ENCODE measurements around the gene SAG.

The SAG gene

GRCh38 chr2:233384015-233384414 is 76.4 kb downstream of the SAG start:
- no peak for DNase-seq

DNA sequence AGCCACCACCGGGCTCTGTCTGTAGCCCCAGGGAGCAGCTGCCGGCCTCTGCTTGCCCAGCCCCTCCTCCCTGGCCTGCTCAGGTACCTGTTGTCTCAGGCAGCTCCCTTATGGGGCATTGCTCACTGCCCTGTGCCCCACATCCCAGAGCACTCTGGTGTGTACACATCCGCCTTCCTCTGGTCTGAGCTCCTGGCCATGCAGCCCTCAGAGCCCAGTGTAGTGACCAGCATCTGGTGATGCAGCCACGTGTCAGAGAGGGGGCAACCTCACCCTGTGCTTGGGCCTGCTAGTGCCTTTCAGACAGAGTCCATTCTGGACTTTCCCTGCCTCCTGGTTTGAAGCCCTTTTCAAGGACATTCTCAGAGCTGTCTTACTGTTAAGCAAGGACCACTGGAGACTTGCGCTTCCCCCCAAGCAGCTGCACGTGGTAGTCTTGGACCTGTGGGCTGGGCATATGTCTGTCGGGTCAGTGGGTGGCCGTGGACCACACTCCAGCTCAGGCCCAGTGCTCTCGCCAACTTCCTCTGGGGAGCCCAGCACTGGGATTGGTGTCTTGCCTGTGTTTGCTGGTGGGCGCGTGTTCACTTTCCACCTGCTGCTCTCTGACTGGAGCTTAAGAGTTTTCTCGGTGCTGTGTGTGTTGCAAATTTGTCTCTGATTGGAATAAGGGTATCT is 77.3 kb downstream of the SAG start:
- DNase-seq: no peak

GRCh38 chr2:233385489-233386044 is 78.0 kb downstream of the SAG start:
- no peak for DNase-seq

- DNase-seq: no peak
These were observed 78.9 kb downstream of the SAG start for GRCh38 chr2:233386382-233387041.

- no peak for DNase-seq
These were observed 79.6 kb downstream of the SAG start for GRCh38 chr2:233387225-233387624.

DNA sequence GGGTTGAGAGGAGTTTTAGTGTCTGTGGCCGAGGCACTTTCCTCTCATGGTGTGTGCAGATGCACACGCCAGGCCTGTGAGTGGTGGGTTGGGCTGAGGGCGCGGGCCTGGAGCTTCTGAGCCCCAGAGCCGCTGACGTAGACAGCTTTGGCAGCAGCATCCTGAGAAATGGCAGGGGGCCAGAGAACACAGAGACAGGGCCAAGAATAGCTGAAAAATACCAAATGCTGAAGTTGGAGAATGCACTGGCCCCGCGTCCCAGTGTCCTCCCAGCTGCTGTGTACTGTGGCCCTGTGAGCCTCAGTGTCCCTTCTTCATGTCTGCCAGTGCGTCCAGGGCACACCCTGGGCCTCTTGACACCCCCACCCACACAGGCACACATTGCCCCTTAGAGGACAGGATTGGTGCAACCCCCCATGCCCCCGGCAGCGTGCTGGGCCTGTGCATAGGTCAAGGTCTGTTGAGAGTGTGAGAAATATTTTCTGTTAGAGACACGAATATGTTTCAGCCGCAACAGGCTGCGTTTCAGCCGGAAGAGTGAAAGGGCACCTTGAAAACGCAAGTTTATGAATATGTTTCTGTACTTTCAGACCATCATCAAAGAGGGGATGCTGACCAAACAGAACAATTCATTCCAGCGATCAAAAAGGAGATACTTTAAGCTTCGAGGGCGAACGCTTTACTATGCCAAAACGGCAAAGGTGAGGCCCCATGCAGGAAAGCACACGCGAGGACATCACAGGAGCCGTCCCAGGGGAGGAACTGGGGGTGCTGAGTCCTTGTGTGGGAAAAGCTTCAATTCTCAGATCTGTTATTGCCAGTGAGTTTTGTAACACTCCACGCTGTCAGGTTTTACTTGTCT is 80.3 kb downstream of the SAG start:
- DNase-seq: no peak

DNA sequence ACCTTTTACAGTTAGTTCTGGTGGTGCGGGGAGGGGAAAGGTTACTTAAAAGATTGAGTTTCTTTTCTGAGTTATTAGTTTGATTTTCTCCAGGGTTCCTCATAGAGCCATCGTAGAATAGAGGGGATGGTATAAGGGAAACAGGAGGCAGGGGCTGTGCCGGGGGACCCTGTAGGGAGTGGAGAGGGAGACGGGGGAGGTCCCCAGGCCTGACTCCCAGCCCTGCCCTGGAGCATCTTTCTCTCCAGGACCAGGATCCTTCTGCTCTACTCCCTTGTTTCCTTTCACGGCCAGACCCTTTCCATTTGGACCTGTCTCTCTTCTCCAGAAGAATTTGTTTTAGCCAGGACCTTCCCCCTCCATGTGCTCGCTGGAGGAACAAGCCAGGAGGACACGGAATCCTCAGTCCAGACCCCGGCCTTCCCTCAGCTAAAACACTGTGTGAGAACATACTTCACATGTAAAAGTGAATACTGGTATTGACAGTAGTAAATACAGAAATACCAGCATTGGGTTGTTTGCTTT is 82.0 kb downstream of the SAG start:
- DNase-seq: no peak

- no peak for DNase-seq
These were observed 88.1 kb downstream of the SAG start for GRCh38 chr2:233395687-233396086.
